C4-2B (cell line): Measurements from ENCODE around the gene TMEM178B.

ENCODE experiments used
- ZFX ChIP-seq: fragments of 450-650 bp; IDR thresholded peaks from 2 replicates; pipeline ENCODE4 v1.6.1; 2017
- TF ChIP-seq, protein P1 (sequence below): fragments of 450-650 bp; conservative IDR thresholded peaks from 2 replicates; pipeline ENCODE4 v1.5.1; 2017; ENCODE audit warnings: mild to moderate bottlenecking

DNA sequence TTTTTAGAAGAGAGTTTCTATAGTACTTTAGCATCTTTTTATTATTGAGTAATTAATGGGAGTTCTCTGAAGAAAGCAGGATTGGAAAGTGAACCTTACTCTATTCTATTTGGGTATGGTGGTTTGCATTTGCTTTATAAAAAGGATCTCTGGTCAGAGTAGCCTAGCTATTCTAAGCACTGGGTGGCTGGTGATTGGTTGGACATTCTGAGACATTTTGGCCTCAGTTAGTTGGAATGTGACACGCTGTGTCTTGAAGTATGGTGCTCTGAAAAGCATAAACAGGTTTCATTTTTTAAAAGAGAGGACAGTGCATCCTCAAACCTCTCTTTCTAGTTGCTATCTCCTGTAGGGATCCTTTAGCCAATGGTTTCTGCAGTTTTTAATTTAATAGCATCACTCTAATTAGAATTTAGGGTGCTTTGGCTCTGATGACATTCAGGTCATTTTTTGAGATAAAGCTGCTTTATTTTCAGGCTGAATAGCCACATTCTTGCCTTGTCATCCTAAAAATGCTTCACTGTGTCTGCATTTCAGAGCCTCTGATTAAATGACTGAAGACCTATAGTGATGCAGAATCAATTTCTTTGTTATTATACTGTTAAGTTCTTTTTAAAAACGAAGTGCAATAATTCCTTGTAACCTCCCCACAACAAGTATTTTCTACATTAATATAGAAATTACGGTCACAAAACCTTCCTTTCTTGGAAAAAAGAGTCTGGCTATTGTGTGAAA is 20.6 kb downstream of the TMEM178B start:
- TF ChIP-seq, protein P1, sequence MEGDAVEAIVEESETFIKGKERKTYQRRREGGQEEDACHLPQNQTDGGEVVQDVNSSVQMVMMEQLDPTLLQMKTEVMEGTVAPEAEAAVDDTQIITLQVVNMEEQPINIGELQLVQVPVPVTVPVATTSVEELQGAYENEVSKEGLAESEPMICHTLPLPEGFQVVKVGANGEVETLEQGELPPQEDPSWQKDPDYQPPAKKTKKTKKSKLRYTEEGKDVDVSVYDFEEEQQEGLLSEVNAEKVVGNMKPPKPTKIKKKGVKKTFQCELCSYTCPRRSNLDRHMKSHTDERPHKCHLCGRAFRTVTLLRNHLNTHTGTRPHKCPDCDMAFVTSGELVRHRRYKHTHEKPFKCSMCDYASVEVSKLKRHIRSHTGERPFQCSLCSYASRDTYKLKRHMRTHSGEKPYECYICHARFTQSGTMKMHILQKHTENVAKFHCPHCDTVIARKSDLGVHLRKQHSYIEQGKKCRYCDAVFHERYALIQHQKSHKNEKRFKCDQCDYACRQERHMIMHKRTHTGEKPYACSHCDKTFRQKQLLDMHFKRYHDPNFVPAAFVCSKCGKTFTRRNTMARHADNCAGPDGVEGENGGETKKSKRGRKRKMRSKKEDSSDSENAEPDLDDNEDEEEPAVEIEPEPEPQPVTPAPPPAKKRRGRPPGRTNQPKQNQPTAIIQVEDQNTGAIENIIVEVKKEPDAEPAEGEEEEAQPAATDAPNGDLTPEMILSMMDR: no peak
- no peak for TF ChIP-seq ZFX
